ENCODE measurements around the gene CUX1.

Gene CUX1

DNA sequence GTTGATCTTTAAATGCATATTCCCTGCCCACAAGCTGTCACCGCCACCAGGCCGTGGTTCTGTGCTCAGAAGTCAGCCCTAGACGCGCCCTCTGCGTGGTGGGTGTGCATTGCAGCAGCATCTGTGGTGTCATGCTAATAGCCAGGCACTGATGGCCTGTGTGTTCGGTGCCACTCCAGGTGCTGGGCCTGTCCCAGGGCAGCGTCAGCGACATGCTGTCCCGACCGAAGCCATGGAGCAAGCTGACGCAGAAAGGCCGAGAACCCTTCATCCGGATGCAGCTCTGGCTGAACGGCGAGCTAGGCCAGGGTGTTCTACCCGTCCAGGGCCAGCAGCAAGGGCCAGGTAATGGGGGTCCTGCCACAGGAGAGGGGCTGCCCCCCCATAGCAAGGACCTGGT, 386.8 kb downstream of the CUX1 start:
- TF ChIP-seq, protein P1, sequence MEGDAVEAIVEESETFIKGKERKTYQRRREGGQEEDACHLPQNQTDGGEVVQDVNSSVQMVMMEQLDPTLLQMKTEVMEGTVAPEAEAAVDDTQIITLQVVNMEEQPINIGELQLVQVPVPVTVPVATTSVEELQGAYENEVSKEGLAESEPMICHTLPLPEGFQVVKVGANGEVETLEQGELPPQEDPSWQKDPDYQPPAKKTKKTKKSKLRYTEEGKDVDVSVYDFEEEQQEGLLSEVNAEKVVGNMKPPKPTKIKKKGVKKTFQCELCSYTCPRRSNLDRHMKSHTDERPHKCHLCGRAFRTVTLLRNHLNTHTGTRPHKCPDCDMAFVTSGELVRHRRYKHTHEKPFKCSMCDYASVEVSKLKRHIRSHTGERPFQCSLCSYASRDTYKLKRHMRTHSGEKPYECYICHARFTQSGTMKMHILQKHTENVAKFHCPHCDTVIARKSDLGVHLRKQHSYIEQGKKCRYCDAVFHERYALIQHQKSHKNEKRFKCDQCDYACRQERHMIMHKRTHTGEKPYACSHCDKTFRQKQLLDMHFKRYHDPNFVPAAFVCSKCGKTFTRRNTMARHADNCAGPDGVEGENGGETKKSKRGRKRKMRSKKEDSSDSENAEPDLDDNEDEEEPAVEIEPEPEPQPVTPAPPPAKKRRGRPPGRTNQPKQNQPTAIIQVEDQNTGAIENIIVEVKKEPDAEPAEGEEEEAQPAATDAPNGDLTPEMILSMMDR (conservative IDR thresholded peaks at IDR 0.05; ENCODE audit: low read depth, low read length): no peak
- Histone ChIP-seq H3K4me2 (no peak overlapping the region), H3K27me3 (ENCODE audit: insufficient read depth, low read depth) (no peaks in the 10 kb centered on the region), H4K20me1 (ENCODE audit: insufficient read depth) (no peaks in the 10 kb centered on the region), H3K9ac (no peak overlapping the region), H3K79me2 (ENCODE audit: insufficient read depth, low read depth) (no peaks in the 10 kb centered on the region), H3K4me1 (ENCODE audit: low read depth, poor library complexity, severe bottlenecking) (no peaks in the 10 kb centered on the region), H2AFZ (ENCODE audit: low read depth) (no peak overlapping the region), H3K4me3 (IDR thresholded peaks at IDR 0.05; ENCODE audit: insufficient read depth, low read depth, low read length) (no peak overlapping the region), H3K27ac (no peak overlapping the region), H3K36me3 (ENCODE audit: insufficient read depth) (no peaks in the 10 kb centered on the region)

DNA sequence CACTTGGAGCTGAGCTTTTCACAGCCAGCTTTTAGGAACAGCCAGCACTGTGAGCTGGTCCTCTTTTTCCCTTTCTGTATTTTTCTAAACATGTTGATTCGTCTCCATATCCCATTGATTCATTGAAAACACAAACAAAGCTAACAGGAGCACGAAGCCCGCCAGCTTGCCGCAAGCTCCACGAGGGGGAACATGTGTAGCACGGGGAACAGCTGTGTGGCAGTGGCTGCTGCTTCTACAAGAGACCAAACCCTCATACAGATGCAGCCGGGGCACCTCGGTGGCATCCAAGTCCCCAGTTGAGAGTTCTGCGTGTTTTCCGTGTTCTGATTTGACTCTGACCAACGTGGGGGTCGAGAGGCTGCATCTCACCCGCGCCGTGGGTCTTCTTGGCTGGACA, 388.5 kb downstream of the CUX1 start:
- H3K27ac ChIP-seq: no peak overlapping the region
- H3K4me1 ChIP-seq (ENCODE audit: low read depth, poor library complexity, severe bottlenecking): no peaks in the 10 kb centered on the region
- H3K79me2 ChIP-seq (ENCODE audit: insufficient read depth, low read depth): no peaks in the 10 kb centered on the region
- TF ChIP-seq, protein P1 (conservative IDR thresholded peaks at IDR 0.05; ENCODE audit: low read depth, low read length): no peak
- no peak overlapping the region for H2AFZ ChIP-seq (ENCODE audit: low read depth)
- no peaks in the 10 kb centered on the region for H3K27me3 ChIP-seq (ENCODE audit: insufficient read depth, low read depth)
- no peak overlapping the region for H3K4me2 ChIP-seq
- H4K20me1 ChIP-seq (ENCODE audit: insufficient read depth): no peaks in the 10 kb centered on the region
- no peak overlapping the region for H3K9ac ChIP-seq
- H3K36me3 ChIP-seq (ENCODE audit: insufficient read depth): no peaks in the 10 kb centered on the region
- H3K4me3 ChIP-seq (IDR thresholded peaks at IDR 0.05; ENCODE audit: insufficient read depth, low read depth, low read length): no peak overlapping the region

DNA sequence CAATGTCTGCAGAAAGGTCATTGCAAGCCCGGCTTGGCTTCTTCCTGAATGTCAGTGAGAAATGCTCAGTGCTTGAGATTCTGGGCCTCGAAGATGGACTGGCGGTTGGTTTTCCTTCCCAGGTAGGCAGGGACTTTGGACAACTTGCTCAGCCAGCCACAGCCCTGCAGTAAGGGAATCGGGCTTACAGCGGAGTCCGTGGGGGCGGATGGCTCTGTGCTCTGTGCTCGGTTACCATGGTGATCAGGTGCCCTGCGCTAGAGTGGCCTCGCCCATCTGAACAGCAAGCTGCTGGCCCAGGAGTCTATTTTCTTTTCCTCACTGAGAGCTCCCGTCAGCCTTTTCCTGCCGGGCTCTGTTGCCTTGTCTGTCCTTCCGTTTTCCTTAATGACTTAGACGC, 391.4 kb downstream of the CUX1 start:
- no peaks in the 10 kb centered on the region for H4K20me1 ChIP-seq (ENCODE audit: insufficient read depth)
- H3K36me3 ChIP-seq (ENCODE audit: insufficient read depth): no peaks in the 10 kb centered on the region
- TF ChIP-seq, protein P1 (conservative IDR thresholded peaks at IDR 0.05; ENCODE audit: low read depth, low read length): no peak
- no peaks in the 10 kb centered on the region for H3K79me2 ChIP-seq (ENCODE audit: insufficient read depth, low read depth)
- no peak overlapping the region for H3K9ac ChIP-seq
- H3K4me1 ChIP-seq (ENCODE audit: low read depth, poor library complexity, severe bottlenecking): no peaks in the 10 kb centered on the region
- H2AFZ ChIP-seq (ENCODE audit: low read depth): no peak overlapping the region
- no peak overlapping the region for H3K4me2 ChIP-seq
- H3K27me3 ChIP-seq (ENCODE audit: insufficient read depth, low read depth): no peaks in the 10 kb centered on the region
- H3K4me3 ChIP-seq (IDR thresholded peaks at IDR 0.05; ENCODE audit: insufficient read depth, low read depth, low read length): no peak overlapping the region
- no peak overlapping the region for H3K27ac ChIP-seq

DNA sequence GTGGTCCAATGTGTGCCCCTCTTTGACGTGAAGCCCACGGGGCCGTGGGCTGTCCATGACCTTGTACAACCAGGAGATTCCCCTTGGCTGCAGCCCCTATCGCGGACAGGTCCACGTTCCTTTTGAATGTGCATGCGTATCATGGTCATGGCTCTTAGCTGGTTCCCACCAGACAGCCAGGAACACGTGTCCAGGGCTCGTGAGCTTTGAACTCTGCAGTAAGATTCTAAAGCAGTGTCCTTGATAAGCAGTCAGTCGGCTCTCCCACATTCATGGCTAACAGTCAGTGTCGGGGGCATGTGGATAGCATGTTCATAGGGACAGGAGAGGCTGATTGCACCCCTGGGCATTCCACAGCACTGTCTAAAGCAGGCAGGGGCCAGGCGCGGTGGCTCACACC, 393.4 kb downstream of the CUX1 start:
- Histone ChIP-seq H3K27ac (no peak overlapping the region), H2AFZ (ENCODE audit: low read depth) (no peak overlapping the region), H4K20me1 (ENCODE audit: insufficient read depth) (no peaks in the 10 kb centered on the region), H3K79me2 (ENCODE audit: insufficient read depth, low read depth) (no peaks in the 10 kb centered on the region), H3K36me3 (ENCODE audit: insufficient read depth) (no peaks in the 10 kb centered on the region), H3K4me1 (ENCODE audit: low read depth, poor library complexity, severe bottlenecking) (no peaks in the 10 kb centered on the region), H3K4me3 (IDR thresholded peaks at IDR 0.05; ENCODE audit: insufficient read depth, low read depth, low read length) (no peak overlapping the region), H3K9ac (no peak overlapping the region), H3K27me3 (ENCODE audit: insufficient read depth, low read depth) (no peaks in the 10 kb centered on the region), H3K4me2 (no peak overlapping the region)
- TF ChIP-seq, protein P1 (conservative IDR thresholded peaks at IDR 0.05; ENCODE audit: low read depth, low read length): no peak

Data from KMS-11 (cell line).